C4-2B (cell line): Measurements from ENCODE around the gene SPSB4.

Source experiments
- CTCF ChIP-seq: fragments of 450-650 bp; conservative IDR thresholded peaks from 2 replicates; pipeline ENCODE4 v1.5.1; 2017; ENCODE audit warnings: mild to moderate bottlenecking
- ZFX ChIP-seq: fragments of 450-650 bp; IDR thresholded peaks from 2 replicates; pipeline ENCODE4 v1.6.1; 2017

DNA sequence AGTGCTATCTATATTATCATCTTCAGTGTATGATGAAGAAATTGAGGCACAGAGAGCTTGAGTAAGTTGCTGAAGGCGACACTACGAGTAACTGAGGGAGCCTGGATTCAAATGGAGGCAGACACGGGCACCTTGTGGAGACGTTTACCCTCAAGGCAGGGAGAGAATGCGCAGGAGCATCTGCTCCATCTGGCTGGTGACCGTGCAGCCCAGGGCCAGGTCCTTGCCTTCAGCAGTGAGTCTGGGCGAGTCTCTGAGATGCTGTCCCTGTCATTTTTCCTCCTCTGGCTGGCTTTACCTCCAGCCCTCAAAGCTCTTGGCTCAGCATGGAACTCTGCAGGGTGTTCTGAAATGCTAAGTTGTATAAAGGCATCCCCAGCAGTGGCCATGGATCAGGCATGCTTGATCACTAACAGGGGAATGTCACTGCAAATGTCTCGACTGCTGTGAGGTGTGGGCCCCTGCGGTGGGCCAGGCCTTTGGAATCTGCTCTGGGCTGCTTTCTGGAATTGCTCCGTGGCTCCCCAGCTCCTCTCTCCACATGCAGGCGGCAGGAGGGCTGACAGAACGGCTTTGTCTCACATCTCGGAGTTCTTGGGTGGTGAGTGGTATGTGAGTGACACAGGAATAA lies 19.7 kb downstream of the SPSB4 start:
- no peak for TF ChIP-seq CTCF
- TF ChIP-seq ZFX: no peak
